Myocyte (in vitro differentiated cells): ENCODE results near the gene EEF2. TPM values are rescaled to one million over a fixed set of nuclear protein-coding genes. Genes with fewer than 3 reads are reported as not detected.
"Not testable (repeated sequence)": the region's sequence is repeated elsewhere in the genome, so short reads cannot be mapped to it uniquely, and the experiment has no call there.

ENCODE experiments used
- DNase-seq: peaks from one replicate; pipeline ENCODE4 v3.0.0-alpha.2; 2012; ENCODE audit warnings: low read depth
- total RNA-seq: library from RNA; depleted of rRNA; stranded (reverse); fragments of >200 nt; gene quantifications from 2 replicates; pipeline ENCODE4 v1.2.3, GENCODE V29; 2014

EEF2 gene
- total RNA-seq, 1 donor from 2014 or later, result 2,539 TPM

DNA sequence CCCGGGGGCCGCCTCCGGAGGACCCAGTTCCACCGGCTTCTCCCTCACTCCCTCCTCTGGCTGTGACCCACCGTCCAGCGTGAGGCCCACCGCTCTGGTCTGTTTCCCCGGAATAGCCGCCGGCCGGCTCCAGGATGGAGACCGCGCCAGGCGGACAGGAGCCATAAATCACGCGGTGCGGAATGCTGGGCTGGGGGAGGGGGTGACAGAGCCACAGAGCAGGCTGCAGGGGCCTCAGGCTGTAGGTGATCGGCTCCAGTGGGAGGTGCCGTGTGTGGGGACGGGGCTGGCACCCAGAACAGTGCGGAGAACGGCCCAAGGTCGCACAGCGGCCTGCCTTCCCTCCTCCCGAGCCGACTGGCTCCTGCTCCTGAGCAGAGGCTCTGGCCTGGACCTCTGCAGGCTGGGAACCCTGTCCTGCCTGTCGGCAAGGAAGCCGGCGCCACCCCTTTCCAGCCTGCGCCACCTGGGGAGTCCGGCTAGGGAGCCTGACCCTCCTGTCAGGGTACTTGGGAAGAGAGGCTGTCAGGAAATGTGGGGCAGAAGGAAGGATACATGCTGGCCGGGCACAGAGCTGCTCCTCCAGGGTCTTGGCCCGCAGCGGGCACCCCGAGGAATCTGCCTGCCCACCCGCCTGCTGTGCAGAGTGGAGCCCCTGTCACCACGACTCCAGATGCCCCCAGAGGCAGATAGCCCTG, 30.6 kb upstream of the EEF2 start:
- no peak for DNase-seq

DNA sequence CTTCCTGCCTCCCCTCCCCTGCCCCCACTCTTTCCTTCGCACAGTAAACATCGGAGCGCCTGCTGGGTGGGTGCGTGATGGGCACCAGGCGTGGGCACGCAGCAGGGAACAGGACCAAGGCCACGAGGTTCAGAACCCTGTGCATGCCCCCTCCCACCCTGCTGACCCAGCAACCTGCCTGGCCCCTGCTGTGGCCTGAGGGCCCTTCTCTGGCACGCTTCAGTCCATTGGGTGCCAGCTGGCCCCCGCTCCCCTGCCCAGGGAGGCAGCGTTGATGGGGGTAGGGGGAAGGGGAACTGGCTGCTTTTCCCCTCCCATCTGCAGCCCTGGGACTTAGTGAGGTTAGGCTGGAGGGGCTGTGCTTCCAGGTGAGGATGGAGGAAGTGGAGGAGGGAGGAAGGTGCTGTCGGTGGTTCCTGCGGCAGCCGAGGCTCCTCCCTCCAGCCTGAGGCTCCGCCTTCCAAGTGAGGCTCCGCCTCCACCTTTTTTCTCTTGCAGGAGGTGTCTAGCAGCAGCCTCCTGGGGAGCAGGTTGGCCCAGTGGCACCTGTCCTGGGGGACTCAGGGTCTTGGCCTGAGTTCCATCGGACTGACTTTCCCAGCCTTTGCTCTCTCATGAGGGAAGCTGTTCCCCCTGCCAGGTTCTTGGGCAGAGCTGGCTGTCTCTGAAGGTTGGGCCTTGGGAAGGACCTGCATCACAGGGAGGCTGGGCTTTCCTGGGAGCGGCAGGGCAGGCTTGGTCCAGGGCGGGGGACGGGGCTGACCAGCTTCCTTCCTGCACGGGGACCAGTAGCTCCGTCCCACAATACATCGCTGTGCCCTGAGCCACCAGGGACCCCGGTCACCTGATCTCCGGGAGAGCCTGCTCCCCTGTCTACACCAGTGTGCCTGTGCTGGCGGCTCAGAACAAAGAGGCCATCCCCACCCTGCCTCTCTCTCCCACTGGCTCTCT, 29.6 kb upstream of the EEF2 start:
- DNase-seq, result no peak

DNA sequence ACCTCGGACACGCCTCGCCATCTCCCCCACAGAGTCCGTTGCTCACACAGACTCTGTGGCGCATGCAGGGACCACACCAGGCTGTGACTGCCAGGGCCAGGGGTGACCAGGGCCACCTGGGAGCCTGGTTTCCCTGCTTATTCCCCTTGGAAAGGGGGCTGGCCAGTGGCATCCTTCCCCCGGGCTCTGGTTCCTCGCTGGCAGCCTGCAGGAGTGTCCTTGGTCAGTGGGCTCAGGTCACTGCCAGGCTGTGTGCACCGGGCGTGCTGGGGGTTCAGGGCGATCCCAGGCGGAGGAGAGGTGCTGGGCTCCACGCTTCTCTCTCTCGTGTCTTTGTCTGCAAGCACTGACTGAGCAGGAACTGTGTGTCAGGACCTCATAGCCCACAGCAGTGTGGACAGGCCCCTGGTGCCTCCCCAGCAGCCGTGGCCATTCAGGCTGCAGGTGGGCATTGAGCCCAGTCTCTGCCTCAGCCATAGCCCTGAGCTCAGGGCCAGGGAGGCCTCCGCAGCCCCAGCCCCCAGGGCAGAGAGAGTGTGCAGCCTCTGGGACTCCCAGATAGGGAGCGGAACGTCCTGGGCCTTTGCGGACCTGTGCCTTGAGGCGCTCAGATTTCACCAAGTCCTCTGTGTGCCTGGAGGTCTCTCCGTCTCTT, 28.8 kb upstream of the EEF2 start:
- no peak for DNase-seq

DNA sequence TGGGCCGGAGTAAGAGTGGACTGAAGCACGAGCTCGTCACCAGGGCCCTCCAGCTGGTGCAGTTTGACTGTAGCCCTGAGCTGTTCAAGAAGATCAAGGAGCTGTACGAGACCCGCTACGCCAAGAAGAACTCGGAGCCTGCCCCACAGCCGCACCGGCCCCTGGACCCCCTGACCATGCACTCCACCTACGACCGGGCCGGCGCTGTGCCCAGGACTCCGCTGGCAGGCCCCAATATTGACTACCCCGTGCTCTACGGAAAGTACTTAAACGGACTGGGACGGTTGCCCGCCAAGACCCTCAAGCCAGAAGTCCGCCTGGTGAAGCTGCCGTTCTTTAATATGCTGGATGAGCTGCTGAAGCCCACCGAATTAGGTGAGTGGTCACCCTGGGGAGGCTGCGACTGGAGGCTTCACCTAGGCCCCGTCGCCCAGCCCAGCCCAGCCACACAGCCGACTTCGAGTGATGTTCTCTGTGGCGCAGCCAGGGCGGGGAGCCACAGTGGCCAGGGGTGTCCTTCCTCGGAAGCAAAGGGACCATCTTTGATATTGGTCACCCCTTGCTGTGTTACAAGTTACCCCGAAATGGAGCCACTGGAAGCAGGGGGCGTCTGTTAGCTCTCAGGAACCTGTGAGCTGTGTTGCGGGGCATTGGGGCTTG, 27.8 kb upstream of the EEF2 start:
- DNase-seq, result no peak

DNA sequence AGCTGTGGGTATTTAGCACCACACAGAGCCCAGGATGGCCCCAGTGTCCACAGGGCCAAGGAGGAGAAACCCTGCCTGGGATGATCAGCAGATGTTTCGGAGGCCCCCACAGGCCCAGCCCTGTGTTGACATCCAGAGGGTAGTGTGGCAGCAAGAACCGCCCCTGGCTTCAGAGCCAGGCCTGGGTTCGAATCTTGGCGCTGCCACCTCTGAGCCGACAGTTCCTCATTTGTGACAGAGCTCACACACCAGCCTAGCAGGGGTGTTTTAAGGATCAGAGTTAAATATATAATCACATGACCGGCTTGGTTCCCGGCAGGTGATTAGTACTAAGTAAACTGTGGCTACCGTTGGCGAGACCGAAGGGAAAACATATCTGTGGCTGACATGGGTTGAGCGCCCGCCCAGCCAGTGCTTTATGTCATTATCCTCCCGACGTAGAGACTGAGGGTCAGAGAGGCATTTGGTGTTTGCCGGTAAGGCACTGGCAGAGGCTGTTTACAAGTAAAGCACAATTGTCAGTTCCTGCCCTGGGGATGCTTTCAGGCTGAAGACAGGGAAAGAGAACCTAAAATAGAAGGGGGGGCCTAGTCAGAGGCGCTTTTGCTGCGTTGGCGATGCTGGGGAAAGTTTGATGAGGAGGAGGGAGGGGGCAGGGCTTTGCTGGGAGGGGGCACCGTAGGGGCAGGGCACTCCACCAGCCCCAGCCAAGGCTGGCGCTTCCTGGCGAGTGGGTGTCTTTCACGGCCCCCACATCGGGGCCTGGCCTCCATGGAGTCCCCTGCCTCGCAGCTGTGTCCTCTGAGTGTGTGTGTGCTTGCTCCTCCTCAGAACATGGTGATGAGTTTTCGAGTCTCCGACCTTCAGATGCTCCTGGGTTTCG, 27.1 kb upstream of the EEF2 start:
- DNase-seq, result no peak

DNA sequence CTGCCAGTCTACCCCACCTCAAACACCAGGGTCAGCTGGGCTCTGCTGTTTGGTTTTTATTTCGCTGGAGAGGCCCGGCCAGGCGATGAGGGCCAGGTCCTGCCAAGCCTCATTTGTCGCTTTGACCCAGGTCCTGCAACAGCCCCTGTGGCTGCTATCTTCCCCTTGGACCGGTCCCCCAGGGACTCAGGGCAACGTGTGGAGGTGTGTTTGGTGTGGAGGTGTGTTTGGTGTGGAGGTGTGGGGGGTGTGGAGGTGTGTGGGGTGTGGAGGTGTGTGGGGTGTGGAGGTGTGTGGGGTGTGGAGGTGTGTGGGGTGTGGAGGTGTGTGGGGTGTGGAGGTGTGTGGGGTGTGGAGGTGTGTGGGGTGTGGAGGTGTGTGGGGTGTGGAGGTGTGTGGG, 26.2 kb upstream of the EEF2 start:
- DNase-seq, result not testable (repeated sequence)

DNA sequence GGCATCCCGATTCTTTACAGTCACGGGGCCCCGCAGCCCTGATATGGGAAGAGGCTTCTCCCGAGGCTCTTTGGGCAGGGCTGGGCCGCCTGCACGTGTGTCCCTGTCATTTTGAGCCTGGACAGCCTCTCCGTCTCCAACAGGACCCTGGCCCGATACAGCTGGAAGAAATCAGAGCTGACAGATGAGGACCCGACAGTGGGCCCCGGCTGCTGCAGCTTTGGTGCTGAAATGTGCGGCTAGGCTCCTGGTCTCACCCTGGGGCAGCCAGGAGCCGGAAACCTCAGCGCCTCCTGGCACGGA, 25.5 kb upstream of the EEF2 start:
- DNase-seq, result no peak

DNA sequence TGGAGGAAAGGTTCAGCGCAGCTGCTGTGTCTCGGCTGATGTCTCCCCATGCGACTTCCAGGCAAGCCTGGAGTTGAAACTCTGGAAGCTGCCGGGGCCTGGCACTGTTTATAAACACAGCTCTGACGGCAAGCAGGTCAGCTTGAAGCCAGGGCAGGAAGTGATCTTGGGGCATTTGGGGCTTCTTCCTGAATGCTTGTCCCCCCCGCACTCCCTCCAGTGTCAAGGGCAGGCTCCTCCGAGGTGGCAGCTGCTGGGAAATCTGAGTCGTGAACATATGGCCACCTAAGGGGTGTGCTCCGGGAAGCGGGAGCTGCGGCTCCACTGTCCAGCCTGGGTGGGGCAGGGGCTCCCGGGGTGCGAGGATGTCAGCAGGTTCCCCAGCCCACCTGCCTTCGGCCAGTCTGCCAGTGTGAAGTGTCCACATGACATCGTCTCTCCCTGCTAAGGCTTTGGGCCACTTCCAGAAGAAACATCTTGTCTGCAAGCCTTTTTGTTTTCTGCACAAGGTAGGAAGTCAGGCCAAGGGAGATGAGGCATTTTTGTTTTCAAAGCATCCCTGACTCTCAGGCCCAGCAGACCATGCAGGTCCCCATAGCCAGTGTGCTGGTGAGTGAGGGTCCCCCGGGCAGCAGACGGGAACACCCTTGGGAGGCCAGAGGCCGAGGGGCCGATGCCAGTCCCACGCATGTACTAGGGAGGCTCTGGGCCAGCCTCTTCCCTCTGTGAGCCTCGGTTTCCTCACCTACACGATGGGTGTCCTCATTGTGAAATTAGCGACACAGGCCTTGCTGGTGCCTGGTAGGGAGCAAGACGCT, 24.9 kb upstream of the EEF2 start:
- DNase-seq, result peak; percentile 47

DNA sequence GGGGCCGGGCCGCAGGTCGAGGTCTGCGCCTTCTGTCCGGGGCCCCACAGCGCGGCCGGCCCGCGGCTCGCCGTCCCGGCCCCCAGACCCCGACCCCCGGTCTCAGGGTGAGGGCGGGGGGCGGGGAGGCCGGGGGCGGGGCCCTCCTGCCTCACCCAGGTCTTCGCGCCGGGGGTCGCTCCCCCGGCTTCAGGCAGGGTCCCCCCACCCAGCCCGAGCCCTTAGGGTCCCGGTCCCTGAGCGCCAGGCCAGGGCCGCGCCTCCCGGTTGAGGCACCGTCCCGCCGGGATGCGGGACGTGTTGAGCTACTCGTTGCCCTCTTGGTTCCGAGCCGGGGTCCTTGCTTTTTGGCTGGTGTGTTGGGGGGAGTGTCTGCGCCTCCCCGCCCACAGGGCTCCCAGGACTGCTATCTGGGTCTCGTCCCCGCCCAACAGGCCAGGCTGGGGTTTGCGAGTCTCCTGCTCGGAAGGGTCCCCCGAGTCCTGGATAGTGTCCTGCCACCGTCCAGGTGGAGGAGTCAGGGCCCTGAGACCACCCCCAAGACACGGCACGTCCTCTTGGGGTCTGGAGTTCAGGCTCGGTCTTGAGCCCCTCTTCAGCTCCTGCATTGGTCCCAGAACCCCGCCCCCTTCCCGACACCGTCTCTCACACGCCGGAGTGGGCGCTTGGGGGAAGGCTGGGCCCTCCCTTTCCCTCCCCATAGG, 22.7 kb upstream of the EEF2 start:
- peak; percentile 12 for DNase-seq

DNA sequence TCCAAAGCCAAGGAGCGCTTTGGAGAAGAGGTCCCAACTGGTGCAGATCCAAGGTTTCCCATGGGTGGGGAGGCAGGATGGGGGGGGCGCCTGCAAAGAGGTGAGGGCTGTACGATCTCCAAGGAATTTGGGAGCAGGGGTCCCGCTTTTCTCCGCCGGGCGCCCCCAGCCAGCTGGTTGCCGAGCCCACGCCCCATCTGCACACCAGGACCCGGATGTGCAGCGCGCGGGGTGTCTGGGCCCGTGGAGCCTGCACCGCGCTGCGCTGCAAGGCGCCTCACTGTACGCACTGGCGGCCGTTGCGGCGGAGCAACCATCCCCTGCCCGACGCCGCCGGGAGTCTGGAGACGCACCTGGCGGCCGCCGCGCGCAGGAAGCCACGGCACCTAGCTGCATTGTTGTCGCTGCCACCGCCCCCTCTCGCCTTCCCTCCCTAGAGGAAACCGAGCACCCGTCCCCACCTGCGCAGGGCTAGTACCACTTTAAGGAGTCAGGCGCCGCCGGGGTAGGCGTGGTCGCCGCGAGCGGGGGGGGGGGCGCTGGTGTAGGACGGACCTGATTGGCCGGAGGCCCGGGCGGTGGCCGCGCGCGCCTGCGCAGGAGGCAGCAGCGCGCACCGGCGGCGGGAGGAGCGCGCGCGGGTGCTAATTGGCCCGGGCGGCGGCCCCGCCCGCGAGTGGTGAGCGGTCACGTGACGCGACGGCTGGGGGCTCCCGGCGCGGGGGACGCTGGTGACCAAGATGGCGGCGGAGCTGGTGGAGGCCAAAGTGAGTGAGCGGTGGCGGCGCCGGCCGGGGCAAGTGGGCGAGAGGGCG, 22.0 kb upstream of the EEF2 start, which contains the start of gene PIAS4:
TSS of gene PIAS4 (plus strand) at position 716 of the 815 bp plus-strand sequence. CDS start at position 741, 25 bp downstream.
- DNase-seq, result peak; percentile 94

DNA sequence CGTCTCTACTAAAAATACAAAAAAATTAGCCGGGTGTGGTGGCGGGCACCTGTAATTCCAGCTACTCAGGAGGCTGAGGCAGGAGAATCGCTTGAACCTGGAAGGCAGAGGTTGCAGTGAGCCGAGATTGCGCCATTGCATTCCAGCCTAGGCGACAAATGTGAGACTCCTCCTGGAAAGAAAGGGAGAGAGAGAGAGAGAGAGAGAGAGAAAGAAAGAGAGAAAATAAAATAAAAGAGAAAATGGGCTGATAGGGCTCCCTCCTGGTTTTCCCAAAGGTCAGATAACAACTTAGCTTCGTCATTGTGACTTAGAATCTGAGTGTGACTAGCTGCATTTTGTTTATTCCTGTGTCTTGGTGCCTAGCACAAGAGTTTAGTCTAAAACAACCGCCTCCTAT, 20.2 kb upstream of the EEF2 start:
- DNase-seq, result not testable (repeated sequence)

DNA sequence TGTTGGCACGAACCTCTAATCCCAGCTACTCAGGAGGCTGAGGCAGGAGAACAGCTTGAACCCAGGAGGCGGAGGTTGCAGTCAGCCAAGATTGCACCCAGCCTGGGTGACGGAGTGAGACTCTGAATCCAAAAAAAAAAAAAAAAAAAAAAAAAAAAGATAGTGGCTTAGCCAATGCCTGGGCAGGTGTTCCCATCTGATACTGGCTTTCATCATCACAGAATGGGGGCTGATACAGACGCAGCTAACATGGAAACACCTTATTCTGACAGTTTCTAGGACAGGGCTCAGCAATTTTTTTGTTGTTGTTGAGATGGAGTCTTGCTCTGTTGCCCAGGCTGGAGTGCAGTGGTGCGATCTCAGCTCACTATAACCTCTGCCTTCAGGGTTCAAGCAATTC, 15.5 kb upstream of the EEF2 start:
- DNase-seq, result not testable (repeated sequence)

DNA sequence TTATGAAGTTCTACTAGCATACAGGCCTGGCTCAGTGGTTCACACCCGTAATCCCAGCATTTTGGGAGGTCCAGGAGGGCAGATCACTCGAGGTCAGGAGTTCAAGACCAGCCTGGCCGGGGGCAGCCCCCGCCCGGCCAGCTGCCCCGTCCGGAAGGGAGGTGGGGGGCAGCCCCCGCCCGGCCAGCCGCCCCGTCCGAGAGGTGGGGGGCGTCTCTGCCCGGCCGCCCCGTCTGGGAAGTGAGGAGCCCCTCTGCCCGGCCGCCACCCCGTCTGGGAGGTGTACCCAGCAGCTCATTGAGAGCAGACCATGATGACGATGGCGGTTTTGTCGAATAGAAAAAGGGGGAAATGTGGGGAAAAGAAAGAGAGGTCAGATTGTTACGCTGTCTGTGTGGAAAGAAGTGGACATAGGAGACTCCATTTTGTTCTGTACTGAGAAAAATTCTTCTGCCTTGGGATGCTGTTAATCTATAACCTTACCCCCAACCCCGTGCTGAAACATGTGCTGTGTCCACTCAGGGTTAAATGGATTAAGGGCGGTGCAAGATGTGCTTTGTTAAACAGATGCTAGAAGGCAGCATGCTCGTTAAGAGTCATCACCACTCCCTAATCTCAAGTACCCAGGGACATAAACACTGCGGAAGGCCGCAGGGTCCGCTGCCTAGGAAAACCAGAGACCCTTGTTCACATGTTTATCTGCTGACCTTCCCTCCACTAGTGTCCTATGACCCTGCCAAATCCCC, 13.6 kb upstream of the EEF2 start:
- DNase-seq, result not testable (repeated sequence)

DNA sequence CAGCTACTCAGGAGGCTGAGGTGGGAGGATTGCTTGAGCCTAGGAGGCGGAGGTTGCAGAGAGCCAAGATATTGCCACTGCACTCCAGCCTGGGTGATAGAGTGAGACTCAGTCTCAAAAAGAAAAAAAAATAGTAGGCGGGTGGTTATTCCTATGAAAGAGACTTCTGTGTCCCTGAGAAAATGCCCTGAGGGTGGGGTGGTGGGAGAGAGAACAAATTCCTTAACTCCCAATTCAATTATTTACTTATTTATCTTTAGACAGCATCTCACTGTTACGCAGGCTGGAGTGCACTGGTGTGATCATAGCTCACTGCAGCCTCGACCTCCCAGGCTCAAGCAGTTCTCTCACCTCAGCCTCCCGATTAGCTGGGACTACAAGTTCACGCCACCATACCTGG, 10.3 kb upstream of the EEF2 start:
- DNase-seq, result no peak

DNA sequence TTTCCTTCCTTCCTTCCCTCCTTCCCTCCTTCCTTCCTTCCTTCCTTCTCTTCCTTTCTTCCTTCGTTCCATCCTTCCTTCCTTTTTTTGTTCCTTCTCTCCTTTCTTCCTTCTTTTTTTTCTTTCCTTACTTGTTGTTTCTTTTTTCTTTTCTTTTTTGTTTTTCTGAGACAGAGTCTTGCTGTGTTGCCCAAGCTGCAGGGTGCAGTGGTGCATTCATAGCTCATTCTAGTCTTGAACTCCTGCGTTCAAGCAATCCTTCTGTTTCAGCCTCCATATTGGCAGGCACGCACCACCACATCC, 5.5 kb upstream of the EEF2 start:
- DNase-seq, result no peak

DNA sequence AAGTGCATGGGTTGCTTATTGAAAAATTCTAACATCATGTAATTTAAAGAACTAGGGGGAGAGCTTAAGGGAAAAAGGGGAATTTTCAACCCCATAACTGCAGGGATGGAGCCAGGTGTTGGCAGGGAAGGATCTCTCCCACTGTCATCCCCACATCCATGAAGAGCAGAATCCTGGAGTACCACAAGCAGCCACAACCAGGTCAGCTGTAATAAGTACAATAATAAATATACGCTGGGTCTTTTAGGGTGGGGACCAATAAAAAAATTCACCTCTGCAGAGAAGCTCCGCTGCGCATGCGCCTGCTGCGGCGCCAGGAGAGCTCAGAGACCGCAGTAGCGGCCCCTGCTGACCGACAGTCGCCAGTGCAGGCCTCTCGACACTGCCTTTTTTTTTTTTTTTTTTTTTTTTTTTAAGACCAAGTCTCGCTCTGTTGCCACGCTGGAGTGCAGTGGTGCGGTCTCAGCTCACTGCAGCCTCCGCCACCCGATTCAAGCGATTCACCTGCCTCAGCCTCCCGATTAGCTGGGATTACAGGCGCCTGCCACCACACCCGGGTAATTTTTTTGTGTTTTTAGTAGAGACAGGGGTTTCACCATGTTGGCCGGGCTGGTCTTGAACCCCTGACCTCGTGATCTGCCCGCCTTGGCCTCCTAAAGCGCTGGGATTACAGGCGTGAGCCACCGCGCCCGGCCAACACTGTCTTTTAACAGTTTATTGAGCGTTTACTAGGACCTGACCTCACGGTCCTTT, 2.5 kb upstream of the EEF2 start:
- DNase-seq, result peak; percentile 82
